H1 (cell line): ENCODE measurements around the gene SNAPIN. TPM values are rescaled to one million over a fixed set of nuclear protein-coding genes. Genes with fewer than 3 reads are reported as not detected.

Experiments
- ATF3 ChIP-seq: IDR thresholded peaks from 2 replicates; pipeline ENCODE4 v1.6.1; 2011; ENCODE audit warnings: low read depth, mild to moderate bottlenecking, low read length; ENCODE audit not compliant: insufficient read depth
- CTBP2 ChIP-seq: IDR thresholded peaks from 2 replicates; pipeline ENCODE4 v1.7.0; 2011; ENCODE audit warnings: borderline replicate concordance, mild to moderate bottlenecking, moderate library complexity, mixed read lengths, low read length; ENCODE audit not compliant: insufficient read depth, insufficient read length
- CTCF ChIP-seq, 3 experiments: IDR thresholded peaks; 1 replicate in 2 of 3; 2 replicates in 1 of 3; pipeline versions ENCODE4 v1.5.1 to v1.6.1; 2011; ENCODE audit warnings: low read length in 3 of 3, mild to moderate bottlenecking in 3 of 3, inconsistent platforms in 2 of 3, low read depth in 1 of 3, moderate library complexity in 1 of 3; ENCODE audit not compliant: insufficient read depth in 1 of 3; ENCODE audit errors: control extremely low read depth in 1 of 3
- FOSL1 ChIP-seq: IDR thresholded peaks from 2 replicates; pipeline ENCODE4 v1.6.1; 2011; ENCODE audit warnings: mild to moderate bottlenecking, low read depth, low read length, moderate library complexity; ENCODE audit not compliant: insufficient read depth
- MAX ChIP-seq: IDR thresholded peaks from 2 replicates; pipeline ENCODE4 v1.6.1; 2012; ENCODE audit warnings: inconsistent platforms
- SIRT6 ChIP-seq: IDR thresholded peaks from one replicate; pipeline ENCODE4 v1.7.1; 2012; ENCODE audit warnings: low read length, inconsistent platforms
- polyA plus RNA-seq, 7 experiments: library from polyadenylated mRNA; depleted of rRNA in 3 of 7; stranded (reverse) in 5 of 7; unstranded in 2 of 7; fragments of >200 nt in 5 of 7; fragments of 200-250 nt in 2 of 7; gene quantifications; 1 replicate in 5 of 7; 2 replicates in 1 of 7; 4 replicates in 1 of 7; pipeline versions ENCODE4 v1.2.1 to v1.2.3, GENCODE V29; 2011 to 2013; ENCODE audit warnings: missing spikeins in 2 of 7, mixed read lengths in 2 of 7
- total RNA-seq: library from RNA; stranded (reverse); fragmentation: NEBNext Ultra II Directional; extraction: Animal tissue kit (Norgen Biotek cat#: 25700); gene quantifications from 2 replicates; pipeline ENCODE4 v1.2.1, GENCODE V29; 2021

SNAPIN gene
- total and polyA plus RNA-seq, 2 of the 8 experiments (the other 6 are each of a cell fraction or from before 2014, with no cell fraction given) = 25.7 to 31.1 TPM

GRCh38 chr1:153679337-153680119, 21.0 kb downstream of the SNAPIN start (continued):
- TF ChIP-seq CTCF (IDR thresholded peaks at IDR 0.05; ENCODE audit: control extremely low read depth in 1 of 3, insufficient read depth in 1 of 3, low read depth in 1 of 3, low read length in 3 of 3) (peak in 1 of 3 experiments; percentile 5; a peak in 1 of 4 replicates), ATF3 (no peak), SIRT6 (no peak), FOSL1 (no peak), MAX (peak; percentile 35), CTBP2 (no peak)
